DMS114 treated with DMSO at 0.1 percent for 48 hours (cell line): Measurements from ENCODE around the gene AGBL5.
A peak's percentile ranks its signal among the peaks of the same experiment; 100 is the strongest.

Experiments used
- DNase-seq: peaks from one replicate; lab custom pipeline; 2025; ENCODE audit not compliant: unreplicated experiment; lab: John Stamatoyannopoulos, UW

AGBL5 gene

GRCh38 chr2:27024188-27024587 is 27.3 kb upstream of the AGBL5 start:
- DNase-seq = no peak

DNA sequence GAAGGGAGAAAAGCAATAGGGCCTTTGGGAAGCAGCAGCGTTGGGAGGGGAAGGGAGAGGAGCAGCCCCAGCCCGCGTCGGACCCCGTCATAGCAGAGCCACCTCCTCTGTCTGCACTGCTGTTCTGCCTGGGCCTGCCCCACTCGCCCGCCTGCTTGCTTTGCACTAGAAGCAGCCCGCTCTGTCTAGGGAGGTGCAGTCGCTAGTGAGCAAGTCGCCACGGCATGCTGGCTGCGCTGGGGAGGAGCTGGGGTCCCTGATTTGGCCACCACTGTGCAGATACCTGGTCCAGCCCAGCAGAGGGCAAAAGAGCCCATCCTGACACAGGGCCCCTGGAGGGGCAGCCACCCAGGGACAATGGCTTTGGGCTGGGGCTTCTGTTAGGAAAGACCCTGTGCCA is 26.7 kb upstream of the AGBL5 start:
- no peak for DNase-seq

GRCh38 chr2:27025281-27025800 is 26.1 kb upstream of the AGBL5 start:
- DNase-seq = no peak

GRCh38 chr2:27025861-27026851 is 25.3 kb upstream of the AGBL5 start:
- no peak for DNase-seq

DNA sequence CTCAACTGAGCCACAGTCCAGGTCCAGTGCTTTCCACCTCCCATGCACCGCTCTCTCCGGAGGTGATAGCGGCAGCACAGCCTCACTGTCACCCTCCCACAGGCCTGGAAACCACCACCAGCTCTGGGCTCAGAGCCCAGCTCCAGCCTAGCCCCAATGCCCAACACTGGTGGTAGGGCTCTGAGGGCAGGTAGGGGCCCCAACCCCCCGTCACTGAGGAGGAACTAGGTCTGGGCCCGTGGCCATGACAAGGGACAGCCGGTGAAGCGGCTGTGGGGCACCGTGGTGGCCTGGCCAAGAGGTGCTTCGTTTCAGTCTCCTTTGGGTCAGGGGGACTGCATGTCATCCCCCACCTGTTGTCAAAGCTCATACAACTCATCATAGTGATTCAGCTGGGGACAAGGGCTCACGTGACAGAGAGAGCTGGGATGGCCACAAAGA is 24.2 kb upstream of the AGBL5 start:
- DNase-seq = no peak

DNA sequence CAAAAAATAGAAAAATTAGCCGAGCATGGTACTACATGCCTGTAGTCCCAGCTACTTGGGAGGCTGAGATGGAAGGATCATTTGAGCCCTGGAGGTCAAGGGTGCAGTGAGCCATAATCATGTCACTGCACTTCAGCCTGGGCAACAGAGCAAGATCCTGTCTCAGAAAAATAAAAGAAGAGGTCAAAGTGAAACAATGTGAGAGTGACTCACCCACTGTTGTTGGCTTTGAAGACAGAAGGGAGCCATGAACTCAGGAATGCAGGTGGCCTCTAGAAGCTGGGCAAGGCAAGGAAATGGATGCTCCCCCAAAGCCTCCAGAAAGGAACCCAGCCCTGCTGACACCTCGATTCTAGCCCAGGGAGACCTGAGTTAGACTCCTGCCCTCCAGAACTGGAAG is 22.4 kb upstream of the AGBL5 start:
- no peak for DNase-seq

GRCh38 chr2:27032495-27033252 is 18.8 kb upstream of the AGBL5 start, which contains the start of gene TMEM214:
TSS of gene TMEM214 (plus strand) at chr2:27032965. CDS start at chr2:27033016, 51 bp downstream.
- peak; percentile 72 for DNase-seq

- DNase-seq = no peak
Observed at GRCh38 chr2:27033253-27033852, 18.1 kb upstream of the AGBL5 start.

GRCh38 chr2:27038012-27038411 is 13.5 kb upstream of the AGBL5 start:
- DNase-seq = no peak

GRCh38 chr2:27038631-27039339 is 12.7 kb upstream of the AGBL5 start:
- no peak for DNase-seq

DNA sequence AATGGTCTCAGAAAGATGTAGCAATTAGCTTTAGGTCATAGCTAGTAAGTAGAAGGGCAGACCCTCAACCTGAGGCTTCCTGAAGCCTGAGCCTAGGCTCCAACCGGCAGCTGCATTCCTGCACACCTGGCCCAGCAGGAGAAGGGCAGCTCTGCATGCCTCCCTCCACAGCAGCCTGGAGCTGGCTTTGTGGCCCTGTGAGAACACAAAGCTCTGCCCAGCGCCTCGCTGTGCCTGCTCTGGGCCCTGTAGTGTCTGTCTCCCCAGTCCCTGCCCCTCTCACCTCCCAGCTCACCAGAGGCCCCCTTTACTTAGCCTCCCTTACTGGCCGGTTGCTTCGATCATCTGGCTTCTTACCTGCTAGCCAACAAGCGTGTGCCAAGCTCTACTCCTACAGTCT is 12.0 kb upstream of the AGBL5 start:
- no peak for DNase-seq

DNA sequence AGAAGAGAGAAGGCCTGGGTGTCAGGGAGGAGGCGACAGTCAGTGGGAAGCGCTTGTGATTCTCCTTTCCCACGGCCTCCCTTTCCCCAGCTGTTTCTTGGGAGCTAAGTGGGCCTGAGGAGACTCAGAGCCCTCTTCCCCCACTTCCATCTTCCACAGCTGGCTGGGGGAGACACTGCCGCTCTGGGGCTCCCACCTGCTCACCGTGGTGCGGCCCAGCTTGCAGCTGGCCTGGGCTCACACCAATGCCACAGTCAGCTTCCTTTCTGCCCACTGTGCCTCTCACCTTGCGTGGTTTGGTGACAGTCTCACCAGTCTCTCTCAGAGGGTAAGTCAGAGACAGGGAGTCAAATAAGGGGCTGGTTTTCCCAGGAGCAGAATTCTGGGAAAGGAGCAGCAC is 11.6 kb upstream of the AGBL5 start:
- DNase-seq = no peak

DNA sequence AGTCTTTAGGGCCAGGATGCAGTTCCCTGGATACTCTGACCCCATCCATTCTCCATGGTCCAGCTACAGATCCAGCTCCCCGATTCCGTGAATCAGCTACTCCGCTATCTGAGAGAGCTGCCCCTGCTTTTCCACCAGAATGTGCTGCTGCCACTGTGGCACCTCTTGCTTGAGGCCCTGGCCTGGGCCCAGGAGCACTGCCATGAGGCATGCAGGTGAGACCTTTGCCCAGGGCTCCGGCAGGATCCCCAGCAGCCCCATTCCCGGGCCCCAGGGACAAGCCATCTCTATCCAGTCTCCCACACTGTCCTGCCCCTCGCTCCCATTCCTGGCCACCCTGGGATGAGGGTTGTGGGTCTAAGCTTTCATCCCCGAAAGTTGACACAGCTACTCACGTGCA is 11.2 kb upstream of the AGBL5 start:
- no peak for DNase-seq

DNA sequence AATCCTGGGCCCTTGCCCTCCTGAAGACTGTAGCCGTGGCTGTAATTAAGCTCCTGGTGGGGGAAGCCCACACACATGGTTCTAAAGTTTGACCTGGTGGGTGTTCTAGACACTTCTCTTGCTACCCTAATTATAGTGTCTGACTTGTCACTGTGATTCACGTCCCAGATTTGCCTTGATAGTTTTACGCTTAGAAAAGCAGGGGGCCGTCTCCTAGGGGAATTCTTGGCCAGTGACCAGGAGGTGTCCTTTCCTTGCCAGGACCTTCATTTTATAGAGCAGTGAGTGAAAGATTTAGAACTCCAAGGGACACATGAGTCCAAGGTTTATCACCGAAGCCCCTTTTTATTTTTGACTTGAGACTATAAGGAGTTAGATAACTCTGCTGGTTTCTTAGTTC is 9.7 kb upstream of the AGBL5 start:
- DNase-seq = no peak

DNA sequence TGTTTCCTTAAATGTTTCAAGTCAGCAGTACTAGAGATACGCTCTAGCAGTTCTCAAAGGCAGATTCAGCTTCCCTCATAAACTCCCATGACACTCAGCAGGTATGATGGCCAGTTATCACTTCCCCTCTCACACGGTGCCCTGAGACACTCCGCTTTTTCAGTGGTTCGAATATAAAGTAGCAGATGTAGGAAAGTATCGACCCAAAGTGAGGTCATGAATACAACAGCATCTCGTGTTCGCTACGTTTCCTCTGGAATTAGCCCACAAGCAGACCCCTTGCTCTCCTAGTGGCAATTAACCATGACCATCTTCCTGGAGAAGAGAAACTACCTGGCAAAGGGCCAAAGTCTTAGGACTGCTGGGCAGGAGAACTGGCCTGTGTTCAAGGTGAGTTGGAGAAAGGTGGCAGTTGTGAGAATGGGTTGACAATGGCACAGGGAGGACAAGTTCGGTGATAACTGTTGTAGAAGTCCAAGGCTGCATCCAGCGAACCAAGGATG is 9.3 kb upstream of the AGBL5 start:
- DNase-seq = no peak

GRCh38 chr2:27042985-27043634 is 8.4 kb upstream of the AGBL5 start:
- no peak for DNase-seq

DNA sequence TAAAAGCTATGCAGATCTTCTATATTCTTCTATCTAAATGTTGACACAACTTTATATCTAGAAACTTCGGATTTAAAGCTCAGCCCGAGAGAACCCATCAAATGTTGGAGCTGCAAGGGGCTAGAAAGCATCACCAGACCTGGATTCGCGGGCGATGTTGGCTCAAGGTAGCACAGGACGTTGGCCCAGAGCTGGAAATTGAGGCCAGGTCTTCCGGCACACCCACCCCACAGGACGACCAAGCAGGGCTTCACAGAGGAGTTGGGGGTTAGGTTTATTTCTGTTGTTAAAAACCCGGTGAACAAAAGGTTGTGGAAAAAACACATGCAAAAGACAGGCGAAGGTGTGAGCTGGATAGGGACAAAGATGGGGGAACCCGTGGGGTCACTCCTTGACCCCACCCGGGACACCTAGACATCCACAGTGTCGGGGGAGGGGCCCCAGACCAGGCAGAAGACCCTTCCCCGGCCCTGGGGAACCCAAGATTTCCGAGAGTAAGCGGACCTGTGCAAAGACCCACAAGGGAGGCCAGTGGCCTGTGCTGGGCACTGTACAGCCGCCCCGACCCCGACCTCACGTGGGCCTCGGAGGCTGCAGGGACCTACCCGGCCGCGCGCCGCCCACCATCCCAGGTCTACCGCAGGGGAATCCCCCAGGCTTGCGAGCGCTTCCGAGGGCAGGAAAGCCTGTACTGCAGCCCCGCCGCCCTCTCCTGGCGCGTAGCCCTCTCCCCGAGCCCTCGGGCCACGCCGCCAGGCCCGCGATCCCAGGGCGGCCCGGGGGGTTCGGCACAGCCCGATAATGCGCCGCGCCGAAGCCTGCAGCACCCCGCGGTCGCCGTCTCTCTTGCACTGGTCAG is 1.8 kb upstream of the AGBL5 start:
- no peak for DNase-seq

- peak; percentile 77 for DNase-seq
Observed at GRCh38 chr2:27050281-27050995, 1.0 kb upstream of the AGBL5 start.
